ENCODE measurements around the gene RABL2B.

RABL2B gene

GRCh38 chr22:50737728-50738648 is 45.4 kb downstream of the RABL2B start, which contains the start of gene ACR:
Gene ACR (plus strand): TSS chr22:50738204. CDS start chr22:50738236, 32 bp downstream.
- DNase-seq = no peak

DNA sequence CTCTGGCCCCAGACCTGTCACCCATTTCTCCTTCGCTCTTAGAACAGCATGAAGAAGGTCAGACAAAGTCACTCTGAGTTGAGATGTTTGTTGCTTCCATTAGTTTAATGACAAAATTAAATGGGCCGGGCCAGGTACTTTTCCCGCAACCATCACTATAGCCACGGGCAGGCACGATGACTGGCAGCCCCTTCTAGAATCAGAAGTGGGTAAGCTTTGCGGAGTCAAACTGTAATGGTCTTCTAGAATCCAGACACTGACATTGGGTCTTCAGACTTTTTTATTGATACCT is 47.8 kb downstream of the RABL2B start:
- DNase-seq = no peak

DNA sequence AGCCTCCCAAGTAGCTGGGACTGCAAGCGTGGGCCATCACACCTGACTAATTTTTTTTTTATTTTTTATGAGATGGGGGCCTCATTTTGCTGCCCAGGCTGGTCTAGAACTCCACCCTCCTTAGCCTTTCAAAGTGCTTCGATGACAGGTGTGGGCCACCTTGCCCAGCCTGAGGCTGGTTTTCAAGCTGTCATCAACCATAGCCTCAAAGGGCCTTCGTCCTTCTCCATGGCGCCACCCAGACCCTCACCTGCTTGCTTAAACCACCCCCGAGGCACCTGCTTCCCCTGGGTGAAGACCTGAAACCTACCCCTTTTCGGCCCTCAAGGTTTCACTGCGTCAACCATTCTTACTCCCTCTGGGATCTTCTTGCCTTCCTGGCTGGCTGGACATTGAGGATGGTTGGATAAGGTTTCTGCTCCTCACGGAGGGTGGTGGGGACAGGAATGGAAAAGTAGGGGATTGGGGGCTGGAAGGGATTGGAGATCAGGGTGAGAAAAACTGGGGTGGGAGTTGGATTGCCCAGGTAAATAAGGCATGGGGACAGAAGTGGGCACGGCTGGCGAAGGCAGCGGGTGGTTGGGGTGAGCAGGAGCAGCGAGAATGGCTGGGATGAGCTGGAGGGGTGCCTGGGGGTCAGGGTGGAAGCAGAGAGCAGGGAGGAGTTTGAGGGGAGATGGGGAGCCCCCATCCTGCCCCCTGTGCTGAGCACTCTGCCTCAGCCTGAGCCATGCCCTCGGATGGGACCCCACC is 48.3 kb downstream of the RABL2B start:
- DNase-seq = no peak

DNA sequence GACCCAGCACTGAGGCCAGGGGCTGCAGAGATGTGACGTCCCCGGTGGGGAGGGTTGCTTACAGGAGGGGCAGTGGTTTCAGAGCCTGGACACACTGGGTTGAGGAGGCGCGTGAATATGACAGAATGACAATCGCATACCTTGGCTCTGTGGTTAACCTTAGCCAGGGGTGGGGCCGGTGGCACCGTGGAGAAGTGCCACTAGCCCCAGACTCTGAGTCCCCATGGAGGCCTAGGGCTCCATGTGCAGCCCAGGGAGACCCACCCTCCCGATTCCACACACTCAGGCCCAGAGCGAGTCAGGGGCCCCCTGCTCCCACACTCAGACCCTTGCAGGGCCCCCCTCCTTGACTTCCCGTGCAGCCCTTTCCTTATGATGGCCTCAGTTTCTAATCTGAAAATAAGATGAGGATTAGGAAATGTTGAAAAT is 49.1 kb downstream of the RABL2B start:
- no peak for DNase-seq

GRCh38 chr22:50733521-50734342 is 49.7 kb downstream of the RABL2B start:
- no peak for DNase-seq

- no peak for DNase-seq
Measured at GRCh38 chr22:50732681-50733080, 50.8 kb downstream of the RABL2B start.

- peak; percentile 61 for DNase-seq
Measured at GRCh38 chr22:50731811-50732624, 51.4 kb downstream of the RABL2B start.

GRCh38 chr22:50730941-50731661 is 52.3 kb downstream of the RABL2B start:
- no peak for DNase-seq

DNA sequence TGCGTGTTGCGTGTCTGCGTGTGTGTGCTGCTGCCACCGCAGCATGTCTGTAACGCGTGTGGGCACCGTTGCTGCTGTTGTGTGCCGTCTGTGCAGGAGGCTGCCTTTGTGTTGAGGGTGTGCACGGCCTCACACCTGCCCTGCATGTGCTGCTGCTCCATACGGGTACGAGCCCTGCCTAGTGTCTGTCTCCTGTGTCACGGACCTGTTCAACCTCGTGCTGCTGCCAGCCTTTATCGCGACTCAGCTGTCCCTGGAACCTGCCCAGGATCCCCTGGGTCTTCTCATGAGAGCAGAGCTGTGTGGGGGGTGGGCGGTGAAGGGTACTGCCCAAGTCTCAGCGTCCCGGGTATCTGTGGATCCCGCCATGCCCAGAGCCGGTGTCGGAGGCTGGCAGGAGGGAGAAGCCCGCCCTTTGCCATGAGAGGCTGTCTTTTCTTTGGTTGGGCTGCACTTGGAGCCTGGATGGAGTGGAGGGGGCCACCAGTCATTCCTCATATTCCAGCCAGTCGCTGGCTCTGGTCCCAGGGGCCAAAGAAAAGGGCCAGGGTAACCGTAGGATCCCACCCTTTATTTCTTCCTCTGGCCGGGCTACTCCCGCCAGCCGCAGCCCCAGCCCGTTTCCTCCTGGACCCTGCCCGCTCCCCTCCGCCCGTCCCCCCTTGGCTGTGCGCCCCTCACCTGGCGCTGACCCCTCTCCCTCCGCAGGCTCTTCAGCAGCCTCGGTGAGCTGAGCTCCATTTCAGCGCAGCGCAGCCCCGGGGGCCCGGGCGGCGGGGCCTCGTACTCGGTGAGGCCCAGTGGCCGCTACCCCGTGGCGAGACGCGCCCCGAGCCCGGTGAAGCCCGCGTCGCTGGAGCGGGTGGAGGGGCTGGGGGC is 53.2 kb downstream of the RABL2B start:
- no peak for DNase-seq

- DNase-seq = no peak
Measured at GRCh38 chr22:50729391-50730012, 53.9 kb downstream of the RABL2B start.

GRCh38 chr22:50728523-50728931 is 54.9 kb downstream of the RABL2B start:
- DNase-seq = no peak

DNA sequence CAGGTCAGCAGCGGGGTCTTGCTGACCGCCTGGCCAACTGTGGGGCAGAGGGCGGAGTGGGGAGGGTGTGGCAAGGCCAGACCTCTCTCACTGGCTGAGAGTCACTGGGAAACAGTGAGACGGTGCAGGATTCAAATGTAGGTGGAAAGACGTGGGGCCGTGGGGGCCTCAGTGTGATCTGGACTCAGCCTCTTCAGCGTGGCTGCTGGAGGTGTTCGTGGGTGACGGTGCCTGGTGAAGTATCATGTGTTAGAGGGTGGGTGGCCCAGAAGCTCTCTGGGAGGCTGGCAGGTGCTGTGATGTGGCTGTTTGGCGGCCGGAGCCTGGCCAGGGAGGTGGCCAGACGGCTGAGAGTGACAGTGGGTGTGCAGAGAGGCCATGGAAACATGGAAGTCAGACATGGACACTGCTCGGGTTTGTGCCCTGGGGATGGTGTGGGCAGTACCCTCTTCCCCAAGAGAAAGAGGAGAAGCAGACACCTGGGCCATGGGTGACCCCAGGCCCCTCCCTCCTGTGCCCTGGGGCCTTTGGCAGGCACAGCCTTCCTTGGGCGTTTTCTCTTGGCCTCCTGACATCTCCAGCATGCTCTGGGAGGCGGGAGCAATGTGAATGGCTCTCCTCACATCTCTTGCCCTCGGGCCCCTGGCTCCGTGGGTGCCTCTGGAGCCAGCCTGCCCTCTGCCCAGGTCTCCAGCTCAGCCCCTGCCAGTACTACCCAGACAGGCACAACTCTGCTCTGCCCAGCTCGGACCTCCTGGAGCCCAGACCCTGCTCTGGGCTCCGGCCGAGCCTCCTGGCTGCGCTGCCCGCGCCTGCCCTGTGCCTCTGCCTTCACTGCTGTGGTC is 55.5 kb downstream of the RABL2B start:
- DNase-seq = no peak

- DNase-seq = no peak
Measured at GRCh38 chr22:50726643-50727340, 56.6 kb downstream of the RABL2B start.

GRCh38 chr22:50725597-50725996 is 57.8 kb downstream of the RABL2B start:
- no peak for DNase-seq

GRCh38 chr22:50724616-50725015 is 58.8 kb downstream of the RABL2B start:
- DNase-seq = no peak

- DNase-seq = no peak
Measured at GRCh38 chr22:50723991-50724390, 59.4 kb downstream of the RABL2B start.

GRCh38 chr22:50722716-50723428 is 60.6 kb downstream of the RABL2B start:
- DNase-seq = no peak

All from activated CD4-positive, alpha-beta T cell treated with anti-CD3 and anti-CD28 coated beads, Interleukin-2, amount 50 U/mL, for 1 hour (primary cell).